GM18951 (cell line): ENCODE results near the gene CELSR2.
"Not testable (repeated sequence)": the region's sequence is repeated elsewhere in the genome, so short reads cannot be mapped to it uniquely, and the experiment has no call there.

Experiments
- POLR2A ChIP-seq: IDR thresholded peaks from 4 replicates; pipeline ENCODE4 v1.6.1; 2011; ENCODE audit warnings: mild to moderate bottlenecking; ENCODE audit not compliant: insufficient read length, insufficient read depth; ENCODE audit errors: extremely low read depth
- in situ Hi-C: fragments of 300-500 bp; cut with MboI; formaldehyde crosslinking; loops from one replicate; pipeline ENCODE4 v1.12.0; 2022; ENCODE audit warnings: low sequenced_read_pairs, mixed read lengths, inconsistent platforms; ENCODE audit not compliant: unreplicated experiment

Gene CELSR2

DNA sequence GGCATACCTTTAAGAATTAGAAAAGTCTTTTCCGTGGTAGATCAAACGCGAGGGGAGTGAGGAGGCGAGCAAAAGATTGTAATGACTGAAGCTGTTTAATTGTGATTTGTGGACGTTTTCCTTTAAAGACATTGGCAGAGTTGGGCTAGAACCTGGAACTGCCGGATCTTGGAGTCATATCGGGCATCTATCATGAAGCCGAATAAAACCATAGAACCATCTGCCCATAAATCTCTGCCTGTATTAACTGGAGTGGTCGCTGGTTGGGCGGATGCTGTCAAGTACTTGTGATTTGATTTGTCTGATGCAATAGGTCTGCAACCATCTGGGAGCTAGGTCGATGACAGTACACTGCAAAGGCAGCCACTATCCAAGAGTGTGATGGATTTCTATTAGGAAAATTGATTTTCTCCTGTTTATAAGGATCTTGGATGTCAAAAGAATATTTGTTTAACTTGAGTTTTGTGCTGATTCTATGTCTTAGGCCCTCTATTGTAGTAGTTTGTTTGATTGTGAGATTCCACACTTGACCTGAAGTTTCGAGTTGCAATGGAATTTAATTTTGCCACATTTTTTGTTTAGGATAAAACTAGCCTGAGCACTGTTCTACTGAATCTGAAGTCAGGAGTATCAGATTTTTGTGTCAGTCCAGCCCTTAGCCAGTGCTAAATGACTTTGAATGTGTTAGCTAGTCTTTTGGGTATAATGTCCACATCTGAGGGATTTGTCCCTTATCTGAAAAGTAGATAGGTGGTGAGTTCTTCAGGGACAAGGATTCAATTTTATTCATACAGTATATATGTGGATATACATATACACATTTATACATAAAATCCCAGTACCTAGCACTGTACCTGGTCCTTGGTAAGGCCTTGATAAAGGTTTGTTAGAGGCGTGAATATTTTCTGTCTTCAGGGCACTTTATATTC lies 34.4 kb upstream of the CELSR2 start:
- in situ Hi-C loops, result no loop called here
- TF ChIP-seq POLR2A, result no peak

DNA sequence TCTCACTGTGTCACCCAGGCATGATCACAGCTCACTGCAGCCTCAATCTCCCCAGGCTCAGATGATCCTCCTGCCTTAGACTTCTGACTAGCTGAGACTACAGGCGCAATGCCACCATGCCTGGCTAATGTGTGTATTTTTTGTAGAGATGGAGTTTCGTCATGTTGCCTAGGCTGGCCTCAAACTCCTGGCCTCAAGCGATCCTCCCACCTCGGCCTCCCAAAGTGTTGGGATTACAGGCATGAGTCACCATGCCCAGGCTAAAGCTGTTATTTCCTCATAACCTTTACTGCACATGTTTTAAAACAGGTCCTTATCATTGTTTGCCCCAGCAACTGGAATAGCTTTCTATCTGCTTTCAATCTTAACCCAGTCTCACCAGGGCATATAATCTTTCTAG lies 32.7 kb upstream of the CELSR2 start:
- no peak for TF ChIP-seq POLR2A

DNA sequence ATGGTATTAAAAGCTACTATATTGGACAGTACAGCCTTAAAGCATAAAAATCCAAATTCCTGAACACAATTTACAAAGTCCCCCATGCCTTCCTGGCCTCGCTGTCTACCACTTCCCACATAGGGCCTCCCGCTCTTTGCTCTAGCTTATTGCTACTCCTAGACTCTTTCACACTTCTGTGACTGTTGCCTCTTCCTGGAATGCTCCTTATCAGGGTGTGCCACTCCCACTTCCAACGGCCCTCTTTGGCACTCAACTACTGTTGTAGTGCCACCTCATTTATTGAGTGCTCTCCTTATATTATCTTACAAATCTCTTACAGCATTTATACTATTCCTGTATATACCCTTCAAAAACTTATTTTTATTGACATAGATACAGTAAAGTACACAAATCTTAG lies 30.8 kb upstream of the CELSR2 start:
- in situ Hi-C loops, result no loop called here
- no peak for TF ChIP-seq POLR2A

More for the DNA sequence above, 32.7 kb upstream of the CELSR2 start:
- in situ Hi-C loops, result no loop called here

DNA sequence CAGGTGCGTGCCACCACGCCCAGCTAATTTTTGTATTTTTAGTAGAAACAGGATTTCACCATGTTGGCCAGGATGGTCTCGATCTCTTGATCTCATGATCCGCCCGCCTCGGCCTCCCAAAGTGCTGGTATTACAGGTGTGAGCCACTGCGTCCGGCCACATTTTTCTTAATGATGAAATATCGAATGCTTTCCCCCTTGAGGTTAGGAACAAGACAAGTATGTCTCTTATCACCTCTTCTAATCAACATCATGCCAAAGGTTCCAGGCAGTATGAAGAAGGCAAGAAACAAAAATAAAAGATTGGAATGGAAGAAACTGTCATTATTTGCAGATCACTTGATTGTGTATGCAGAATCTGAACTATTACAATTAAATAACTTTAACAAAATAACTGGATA lies 28.1 kb upstream of the CELSR2 start:
- in situ Hi-C loops, result not testable (repeated sequence)

DNA sequence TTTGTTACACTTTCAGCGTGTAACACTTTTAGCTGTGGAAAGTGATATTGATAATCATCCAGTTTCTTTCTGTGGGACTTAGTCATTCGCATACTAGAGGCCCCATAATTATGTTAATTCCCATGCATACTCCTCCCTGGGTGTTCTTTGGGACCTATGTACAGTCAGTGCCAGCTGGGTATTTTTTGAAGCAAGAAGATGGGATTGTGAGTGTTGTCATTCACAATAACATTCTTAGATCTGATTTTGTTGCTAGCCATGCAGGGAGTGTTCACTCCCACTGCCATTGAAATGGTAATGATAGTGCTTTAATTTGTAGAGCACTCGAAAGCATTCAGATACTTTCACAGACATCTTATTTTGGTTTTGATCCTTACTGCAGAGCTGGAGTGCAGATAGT lies 24.0 kb upstream of the CELSR2 start:
- in situ Hi-C loops, result no loop called here

DNA sequence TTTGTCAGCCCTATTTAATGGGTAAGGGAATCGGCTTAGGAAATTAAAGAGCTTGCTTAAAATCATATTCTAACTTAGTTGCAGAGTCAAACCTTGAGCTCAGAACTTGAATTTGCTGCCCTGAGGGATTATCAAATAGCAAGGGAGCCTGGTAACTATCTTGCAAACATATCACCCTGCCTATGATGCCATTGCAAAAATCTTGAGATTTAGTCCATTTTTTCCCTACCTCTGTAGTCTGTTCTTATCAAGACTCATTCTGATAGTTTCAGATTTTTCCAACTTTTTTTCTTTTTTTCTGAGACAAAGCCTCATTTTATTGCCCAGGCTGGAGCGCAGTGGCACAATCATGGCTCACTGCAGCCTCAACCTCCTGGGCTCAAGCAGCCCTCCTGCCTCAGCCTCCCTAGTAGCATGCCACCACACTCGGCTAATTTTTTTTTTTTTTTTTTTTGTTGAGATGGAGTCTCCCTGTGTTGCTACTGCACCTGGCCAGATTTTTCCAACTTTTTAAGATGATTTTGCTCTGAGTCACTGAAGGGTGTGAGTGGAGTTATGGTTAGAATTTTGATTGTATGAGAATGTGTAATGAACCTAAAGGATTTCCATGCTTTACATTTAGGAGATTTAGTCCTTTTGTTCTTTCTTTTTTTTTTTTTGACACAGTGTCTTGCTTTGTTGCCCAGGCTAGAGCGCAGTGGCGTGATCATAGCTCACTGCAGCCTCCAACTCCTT lies 23.5 kb upstream of the CELSR2 start:
- in situ Hi-C loops, result no loop called here
- no peak for TF ChIP-seq POLR2A

More for the DNA sequence above, 24.0 kb upstream of the CELSR2 start:
- TF ChIP-seq POLR2A, result no peak

DNA sequence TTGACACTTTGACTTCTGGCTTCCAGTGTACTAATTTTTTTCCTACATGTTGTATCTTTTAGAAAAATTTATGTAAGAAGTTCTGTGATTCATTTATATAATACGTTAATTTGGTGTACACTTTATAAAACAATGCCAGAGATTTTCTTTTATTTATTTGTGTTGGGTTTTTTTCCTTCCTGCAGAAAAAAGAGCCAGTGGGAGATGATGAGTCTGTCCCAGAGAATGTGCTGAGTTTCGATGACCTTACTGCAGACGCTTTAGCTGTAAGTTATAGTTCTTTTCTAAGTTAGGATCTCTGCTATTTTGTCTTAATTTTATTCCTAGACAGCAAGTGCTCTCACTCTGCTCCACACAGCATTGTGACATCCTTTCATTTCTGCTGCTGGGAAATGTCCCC lies 21.2 kb upstream of the CELSR2 start:
- TF ChIP-seq POLR2A, result no peak
- in situ Hi-C loops, result no loop called here

DNA sequence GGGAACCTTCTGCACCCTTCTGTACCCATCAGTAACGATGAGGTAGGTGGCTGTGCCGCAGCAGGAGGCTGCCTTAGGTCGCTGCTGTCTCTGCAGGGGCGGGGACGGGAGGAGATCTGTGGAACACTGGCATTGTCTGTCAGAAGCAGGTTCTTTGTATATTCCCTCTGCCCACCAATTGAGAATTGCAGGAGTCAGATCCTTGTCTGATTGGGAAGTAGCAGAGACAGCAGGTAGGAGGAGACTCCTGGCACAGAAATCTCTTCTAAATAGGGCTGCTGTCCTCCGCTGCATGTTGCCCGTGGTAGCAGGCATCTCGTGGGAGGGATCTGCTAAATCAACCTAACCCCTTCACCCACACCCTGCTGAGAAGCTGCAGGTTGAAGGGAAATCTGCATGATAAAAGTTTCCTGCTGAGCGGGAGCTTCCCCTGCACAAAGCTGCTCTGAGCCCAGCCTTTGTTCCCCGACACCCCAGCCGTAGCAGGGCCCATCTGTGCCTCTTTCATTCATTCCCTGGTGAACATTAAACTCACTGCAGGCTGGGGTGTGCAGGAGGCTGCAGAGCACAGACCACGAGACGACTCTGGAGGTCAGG lies 19.7 kb upstream of the CELSR2 start:
- in situ Hi-C loops, result no loop called here
- TF ChIP-seq POLR2A, result no peak

DNA sequence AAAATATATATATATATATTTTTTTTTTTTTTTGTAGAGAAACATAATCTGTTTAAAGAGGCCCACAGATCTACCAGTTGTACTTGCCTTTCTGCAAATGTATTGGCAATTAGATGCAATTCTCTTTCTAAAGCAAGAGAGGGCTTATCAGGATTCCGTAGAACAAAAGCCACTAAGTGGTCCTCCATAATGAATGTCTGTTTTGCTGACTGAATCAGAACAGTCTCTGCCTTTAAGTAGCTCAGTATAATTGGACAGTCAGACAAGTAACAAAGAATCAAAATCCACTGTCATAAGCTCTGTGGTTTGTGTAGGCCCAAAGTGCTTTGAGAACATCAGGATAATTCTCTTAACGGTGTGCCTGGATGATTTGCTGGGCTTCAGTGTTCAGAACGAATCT lies 18.3 kb upstream of the CELSR2 start:
- TF ChIP-seq POLR2A, result no peak
- in situ Hi-C loops, result no loop called here

DNA sequence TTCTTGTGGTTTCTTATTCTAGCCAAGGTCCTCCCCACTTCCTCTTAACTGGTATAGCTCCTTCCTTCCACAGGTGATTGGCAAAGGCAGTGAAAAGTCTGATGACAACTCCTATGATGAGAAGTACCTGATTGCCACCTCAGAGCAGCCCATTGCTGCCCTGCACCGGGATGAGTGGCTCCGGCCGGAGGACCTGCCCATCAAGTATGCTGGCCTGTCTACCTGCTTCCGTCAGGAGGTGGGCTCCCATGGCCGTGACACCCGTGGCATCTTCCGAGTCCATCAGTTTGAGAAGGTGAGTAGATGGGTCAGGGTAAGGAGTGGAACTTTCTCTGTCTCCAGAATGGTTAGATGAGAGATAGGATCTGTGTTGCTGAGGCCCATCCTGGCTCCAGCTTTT lies 14.2 kb upstream of the CELSR2 start:
- in situ Hi-C loops, result no loop called here
- TF ChIP-seq POLR2A, result no peak

DNA sequence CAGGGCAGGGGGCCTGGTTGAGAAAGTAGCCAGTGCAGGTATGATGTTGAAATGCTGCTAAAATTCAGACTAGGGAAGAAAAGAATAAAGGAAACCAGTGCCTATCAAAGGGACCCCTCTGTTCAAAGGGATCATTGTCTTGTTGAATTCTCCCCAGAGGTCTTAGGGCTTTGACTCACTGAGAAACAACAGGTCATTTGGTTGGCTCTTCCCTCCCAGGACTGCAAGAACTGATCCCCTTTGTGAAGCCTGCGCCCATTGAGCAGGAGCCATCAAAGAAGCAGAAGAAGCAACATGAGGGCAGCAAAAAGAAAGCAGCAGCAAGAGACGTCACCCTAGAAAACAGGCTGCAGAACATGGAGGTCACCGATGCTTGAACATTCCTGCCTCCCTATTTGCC lies 11.8 kb upstream of the CELSR2 start:
- in situ Hi-C loops, result no loop called here
- no peak for TF ChIP-seq POLR2A

DNA sequence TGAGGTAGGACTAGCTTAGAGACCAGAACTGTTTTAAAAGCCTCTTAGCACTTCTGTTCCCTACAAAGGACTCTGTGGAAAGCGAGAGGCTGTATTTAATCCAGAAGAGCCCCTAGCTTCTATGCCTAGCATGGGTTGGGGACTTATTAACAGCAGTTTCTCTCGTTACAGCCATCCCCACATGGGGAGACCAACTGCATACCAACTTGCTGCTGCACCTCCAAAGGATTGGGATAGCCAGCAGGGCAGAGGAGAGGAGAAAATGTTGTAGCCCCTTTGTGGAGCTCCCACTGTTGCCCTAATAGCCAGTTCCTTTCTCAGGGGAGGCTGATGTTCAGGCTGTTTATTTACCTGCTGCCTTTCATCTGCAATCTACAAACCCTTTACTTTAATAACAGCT lies 11.0 kb upstream of the CELSR2 start:
- in situ Hi-C loops, result no loop called here
- no peak for TF ChIP-seq POLR2A

DNA sequence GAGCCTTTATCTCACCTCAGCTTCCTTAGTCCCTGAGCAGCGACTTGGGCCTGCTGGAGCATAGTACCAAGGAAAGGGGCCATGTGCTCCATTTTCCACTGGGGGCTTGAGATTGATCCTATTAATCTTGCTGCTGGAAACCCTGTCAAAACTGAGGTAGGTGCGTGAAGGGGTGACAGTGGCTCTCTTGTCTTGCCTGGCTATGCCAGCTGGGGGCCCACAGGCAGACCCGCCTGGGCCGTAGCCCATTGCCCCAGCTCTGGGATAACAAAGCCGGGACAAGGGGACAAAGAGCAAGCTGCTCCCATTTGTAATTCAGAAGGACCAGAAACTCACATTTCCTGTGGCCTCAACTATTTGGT lies 10.3 kb upstream of the CELSR2 start:
- no peak for TF ChIP-seq POLR2A
- in situ Hi-C loops, result no loop called here

DNA sequence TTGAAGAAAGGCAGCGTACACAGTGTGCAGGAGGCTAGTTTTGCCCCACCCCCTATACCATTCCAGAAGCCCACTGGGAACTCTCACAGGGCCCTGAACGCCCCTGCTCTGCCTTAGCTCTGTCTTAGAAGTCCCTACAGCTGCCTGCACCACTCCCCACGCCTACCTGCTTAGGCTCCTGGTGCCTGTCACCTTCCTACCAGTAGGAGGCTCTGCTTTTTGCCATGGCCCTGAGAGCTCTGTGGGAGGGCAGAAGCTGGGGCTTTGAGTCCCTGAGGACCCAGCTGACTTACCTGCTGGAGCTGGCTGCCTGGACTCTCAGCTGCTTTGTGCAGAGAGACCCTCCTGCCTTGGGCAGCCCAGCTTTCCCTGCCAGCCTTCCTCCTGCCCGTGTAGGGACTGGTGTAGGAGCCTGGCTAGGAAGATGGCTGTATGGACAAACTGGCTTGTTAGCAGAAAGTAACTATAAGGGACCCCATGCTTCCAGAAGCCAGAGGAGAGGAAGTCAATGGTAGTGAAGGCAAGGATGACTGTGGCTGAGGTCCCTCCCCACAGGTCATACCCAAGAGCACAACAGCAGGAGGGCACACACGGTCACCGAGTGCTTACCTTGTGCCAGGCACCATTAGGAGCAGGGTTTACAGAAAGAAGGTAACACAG lies 9.8 kb upstream of the CELSR2 start:
- in situ Hi-C loops, result no loop called here

More for the DNA sequence above, 9.8 kb upstream of the CELSR2 start:
- TF ChIP-seq POLR2A, result no peak
